ENCODE data around the gene FAM32A.

GRCh38 chr19:16170134-16170533 lies 15.1 kb upstream of the FAM32A start:
- no peak for TF ChIP-seq POLR2A (IDR thresholded peaks at IDR 0.05; ENCODE audit: low read depth, low read length)
- no peak for TF ChIP-seq POLR2AphosphoS5 (IDR thresholded peaks at IDR 0.05; ENCODE audit: low read depth, low read length)
- TF ChIP-seq TAF1 (IDR thresholded peaks at IDR 0.05; ENCODE audit: low read depth, low read length), result no peak
- no peak for TF ChIP-seq PAX5 (IDR thresholded peaks at IDR 0.05; ENCODE audit: insufficient read depth, low read length, severe bottlenecking)
